Endodermal cell (in vitro differentiated cells): ENCODE data around the gene RAB40C. TPM values are rescaled to one million over a fixed set of nuclear protein-coding genes. Genes with fewer than 3 reads are reported as not detected.

ENCODE experiments used
- DNase-seq: peaks from one replicate; pipeline ENCODE4 v3.0.0-alpha.2; 2017
- H3K27ac ChIP-seq: 2 replicates; pipeline ENCODE4 v1.5.1; 2013; ENCODE audit warnings: mild to moderate bottlenecking, low read depth, low read length, moderate library complexity
- H3K27me3 ChIP-seq: 2 replicates; pipeline ENCODE4 v1.6.1; 2013; ENCODE audit warnings: mild to moderate bottlenecking, low read length, moderate library complexity; ENCODE audit not compliant: insufficient read depth, control insufficient read depth, poor library complexity, severe bottlenecking
- H3K36me3 ChIP-seq: 2 replicates; pipeline ENCODE4 v1.7.0; 2013; ENCODE audit warnings: mild to moderate bottlenecking, low read length, moderate library complexity; ENCODE audit not compliant: control insufficient read depth, insufficient read depth
- H3K4me1 ChIP-seq: one replicate; pipeline ENCODE4 v1.7.0; 2013; ENCODE audit warnings: low read length; ENCODE audit not compliant: control insufficient read depth, insufficient read depth
- H3K4me3 ChIP-seq: 2 replicates; pipeline ENCODE4 v1.5.1; 2013; ENCODE audit warnings: mild to moderate bottlenecking, low read length, moderate library complexity
- H3K9ac ChIP-seq: 2 replicates; pipeline ENCODE4 v1.6.1; 2013; ENCODE audit warnings: mild to moderate bottlenecking, low read length, moderate library complexity; ENCODE audit not compliant: poor library complexity, severe bottlenecking; ENCODE audit errors: extremely low read depth
- H3K9me3 ChIP-seq: 2 replicates; pipeline ENCODE4 v1.6.1; 2013; ENCODE audit warnings: mild to moderate bottlenecking, low read length, moderate library complexity; ENCODE audit not compliant: control insufficient read depth
- H3K27ac Mint-ChIP-seq: 2 replicates; pipeline ENCODE4 v1.8.0; 2020; ENCODE audit warnings: mixed read lengths
- H3K27me3 Mint-ChIP-seq: 2 replicates; pipeline ENCODE4 v1.8.0; 2021; ENCODE audit warnings: mild to moderate bottlenecking, mixed read lengths; ENCODE audit not compliant: insufficient read depth
- H3K36me3 Mint-ChIP-seq: 2 replicates; pipeline ENCODE4 v1.8.0; 2020; ENCODE audit warnings: low read depth, mixed read lengths
- H3K4me1 Mint-ChIP-seq: 2 replicates; pipeline ENCODE4 v1.8.0; 2020; ENCODE audit warnings: mixed read lengths
- H3K4me3 Mint-ChIP-seq: 2 replicates; pipeline ENCODE4 v1.8.0; 2020; ENCODE audit warnings: mild to moderate bottlenecking, moderate library complexity, mixed read lengths
- H3K9me3 Mint-ChIP-seq: 2 replicates; pipeline ENCODE4 v1.8.0; 2020; ENCODE audit warnings: mild to moderate bottlenecking, mixed read lengths
- WGBS, 2 experiments: methylation state at CpG; one replicate each; pipeline versions ENCODE4 v1.1.5 to v1.1.7; 2013; ENCODE audit warnings: missing lambda C conversion rate in 2 of 2, mixed read lengths in 1 of 2; ENCODE audit not compliant: insufficient coverage in 1 of 2, insufficient read length in 1 of 2; 5-methylcytosine and 5-hydroxymethylcytosine counted together
- total RNA-seq, 2 donors: library from RNA; stranded (reverse); fragmentation: NEBNext Ultra II Directional in 1 of 2; extraction: Animal tissue kit (Norgen Biotek cat#: 25700) in 1 of 2; gene quantifications; 2 replicates in 1 of 2; 3 replicates in 1 of 2; pipeline ENCODE4 v1.2.1, GENCODE V29; 2021
- TF ChIP-seq, protein P1 (sequence below): fragments of 200-600 bp; sonication (generic); conservative IDR thresholded peaks from 2 replicates; pipeline ENCODE4 v1.5.0; 2021; ENCODE audit warnings: antibody characterized with exemption, mild to moderate bottlenecking

The RAB40C gene
- total RNA-seq, 2 donors from 2014 or later: 21.3 to 25.9 TPM

DNA sequence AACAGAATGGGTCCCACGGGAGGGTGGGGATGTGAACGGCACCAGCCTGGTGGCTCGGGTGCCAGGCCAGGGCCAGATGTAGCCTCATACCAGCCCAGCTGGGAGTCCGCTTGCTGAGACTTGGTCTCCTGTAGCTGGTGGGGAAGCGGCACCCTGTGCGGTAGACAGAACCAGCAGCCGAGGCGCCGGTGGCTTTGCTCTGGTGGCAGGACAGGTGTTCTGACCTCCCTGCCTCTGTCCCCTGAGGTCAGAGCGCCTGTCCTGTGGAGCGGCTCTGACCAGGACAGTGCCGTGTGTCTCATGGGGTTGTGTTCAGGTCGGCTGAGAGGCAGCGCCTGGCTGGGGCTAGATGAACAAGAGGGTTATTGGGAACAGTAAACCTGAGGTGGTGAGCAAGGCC lies 20.1 kb downstream of the RAB40C start:
- no peaks in the 10 kb centered on the region for H3K4me1 ChIP-seq
- H3K27me3 Mint-ChIP-seq: peaks cover 6% of the 10 kb centered on the region
- H3K9me3 Mint-ChIP-seq: peaks cover 22% of the 10 kb centered on the region
- H3K4me3 ChIP-seq: no peak overlapping the region
- no peaks in the 10 kb centered on the region for H3K27me3 ChIP-seq
- H3K27ac ChIP-seq: no peak overlapping the region
- no peak overlapping the region for H3K27ac Mint-ChIP-seq
- peaks cover 27% of the 10 kb centered on the region for H3K36me3 Mint-ChIP-seq
- TF ChIP-seq, protein P1, sequence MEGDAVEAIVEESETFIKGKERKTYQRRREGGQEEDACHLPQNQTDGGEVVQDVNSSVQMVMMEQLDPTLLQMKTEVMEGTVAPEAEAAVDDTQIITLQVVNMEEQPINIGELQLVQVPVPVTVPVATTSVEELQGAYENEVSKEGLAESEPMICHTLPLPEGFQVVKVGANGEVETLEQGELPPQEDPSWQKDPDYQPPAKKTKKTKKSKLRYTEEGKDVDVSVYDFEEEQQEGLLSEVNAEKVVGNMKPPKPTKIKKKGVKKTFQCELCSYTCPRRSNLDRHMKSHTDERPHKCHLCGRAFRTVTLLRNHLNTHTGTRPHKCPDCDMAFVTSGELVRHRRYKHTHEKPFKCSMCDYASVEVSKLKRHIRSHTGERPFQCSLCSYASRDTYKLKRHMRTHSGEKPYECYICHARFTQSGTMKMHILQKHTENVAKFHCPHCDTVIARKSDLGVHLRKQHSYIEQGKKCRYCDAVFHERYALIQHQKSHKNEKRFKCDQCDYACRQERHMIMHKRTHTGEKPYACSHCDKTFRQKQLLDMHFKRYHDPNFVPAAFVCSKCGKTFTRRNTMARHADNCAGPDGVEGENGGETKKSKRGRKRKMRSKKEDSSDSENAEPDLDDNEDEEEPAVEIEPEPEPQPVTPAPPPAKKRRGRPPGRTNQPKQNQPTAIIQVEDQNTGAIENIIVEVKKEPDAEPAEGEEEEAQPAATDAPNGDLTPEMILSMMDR: no peak
- no peak overlapping the region for H3K4me3 Mint-ChIP-seq
- peaks cover 13% of the 10 kb centered on the region for H3K4me1 Mint-ChIP-seq
- H3K9ac ChIP-seq: no peak overlapping the region
- no peak for DNase-seq
- 93 to 98% methylated on average over 8 to 14 of the region's 14 CpGs for WGBS, 2 experiments
- peaks cover 8% of the 10 kb centered on the region for H3K9me3 ChIP-seq
- H3K36me3 ChIP-seq: peaks cover 4% of the 10 kb centered on the region

DNA sequence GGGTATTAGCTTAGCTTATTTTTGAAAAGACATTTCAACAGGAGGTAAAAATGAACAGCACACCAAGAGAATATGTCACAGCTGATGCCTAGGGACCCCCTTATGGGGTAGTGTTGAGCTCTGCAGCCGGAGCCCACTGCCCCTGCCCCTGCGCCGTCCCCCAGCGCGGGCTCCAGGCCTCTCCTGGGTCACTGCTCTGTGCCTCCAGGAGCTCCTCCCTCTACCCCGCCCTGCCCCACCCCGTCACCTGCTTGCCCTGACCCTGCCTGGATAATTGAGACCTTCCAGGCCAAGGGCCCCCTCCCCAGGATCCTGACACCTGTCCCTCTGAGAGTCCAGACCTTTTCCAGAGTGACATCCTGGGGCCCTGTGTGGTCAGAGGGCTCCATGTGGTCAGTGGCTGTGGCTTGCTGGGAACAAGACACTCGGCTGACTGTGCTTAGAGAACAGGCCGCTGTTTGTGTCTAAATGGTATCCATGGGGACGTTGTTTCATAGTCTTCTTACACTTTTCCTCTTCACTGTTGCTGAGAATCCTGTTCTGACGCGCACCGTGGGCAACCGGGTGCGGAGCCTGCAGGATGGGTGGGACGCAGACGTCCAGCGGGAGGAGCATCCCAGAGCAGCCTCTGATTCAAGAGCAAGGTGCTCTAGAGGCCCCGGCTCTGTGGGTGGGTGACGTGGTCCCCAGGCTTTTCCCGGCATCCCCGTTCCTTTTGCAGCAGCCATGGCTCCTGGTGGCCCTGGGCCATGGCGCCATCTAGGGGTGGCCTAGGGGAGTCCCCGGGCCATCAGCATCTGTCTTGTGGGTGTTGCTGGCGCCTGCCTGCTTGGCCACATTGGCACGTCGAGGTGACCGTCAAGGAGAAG lies 20.9 kb downstream of the RAB40C start:
- TF ChIP-seq, protein P1: peak; percentile 93
- peak; percentile 92 for DNase-seq
- Histone ChIP-seq H3K27me3 (no peaks in the 10 kb centered on the region), H3K27ac (no peak overlapping the region), H3K4me1 (no peaks in the 10 kb centered on the region), H3K9ac (no peak overlapping the region), H3K9me3 (peaks cover under 1% of the 10 kb centered on the region), H3K4me3 (no peak overlapping the region), H3K36me3 (peaks cover 4% of the 10 kb centered on the region)
- peaks cover 14% of the 10 kb centered on the region for H3K9me3 Mint-ChIP-seq
- H3K4me3 Mint-ChIP-seq: no peak overlapping the region
- H3K27ac Mint-ChIP-seq: no peak overlapping the region
- peaks cover 13% of the 10 kb centered on the region for H3K4me1 Mint-ChIP-seq
- WGBS, 2 experiments: 78 to 83% methylated on average over 21 to 28 of the region's 28 CpGs
- peaks cover 2% of the 10 kb centered on the region for H3K27me3 Mint-ChIP-seq
- H3K36me3 Mint-ChIP-seq: peaks cover 22% of the 10 kb centered on the region

DNA sequence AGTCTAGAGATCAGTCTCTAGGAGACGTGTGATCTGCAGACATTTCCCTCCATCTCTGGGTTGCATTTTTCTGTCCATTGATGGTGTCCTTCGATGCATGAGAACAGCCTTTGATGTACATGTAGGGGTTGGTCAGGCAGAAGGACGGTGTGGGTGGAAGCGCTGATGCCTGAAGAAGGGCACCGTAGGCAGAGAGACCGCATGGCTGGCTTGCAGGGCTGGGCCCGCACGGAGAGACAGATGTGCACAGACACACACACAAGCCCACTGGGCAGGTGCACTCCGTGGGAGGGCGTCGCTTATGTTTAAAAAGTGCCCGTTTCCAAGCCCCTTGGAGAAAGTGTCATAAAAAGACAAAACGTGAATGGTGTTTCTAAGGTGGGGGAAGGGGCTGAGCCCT lies 25.3 kb downstream of the RAB40C start:
- Histone ChIP-seq H3K4me3 (no peak overlapping the region), H3K36me3 (peaks cover 4% of the 10 kb centered on the region), H3K9me3 (no peaks in the 10 kb centered on the region), H3K4me1 (no peaks in the 10 kb centered on the region), H3K27ac (no peak overlapping the region), H3K27me3 (no peaks in the 10 kb centered on the region), H3K9ac (no peak overlapping the region)
- Mint-ChIP-seq H3K9me3 (peaks cover 2% of the 10 kb centered on the region), H3K27ac (no peak overlapping the region), H3K36me3 (peaks cover 16% of the 10 kb centered on the region), H3K27me3 (peaks cover 2% of the 10 kb centered on the region), H3K4me3 (no peak overlapping the region), H3K4me1 (no peaks in the 10 kb centered on the region)
- TF ChIP-seq, protein P1: no peak
- no peak for DNase-seq
- 91% methylated on average over 8 to 13 of the region's 13 CpGs for WGBS, 2 experiments
